NCI-H510A treated with DMSO at 0.1 percent for 48 hours (cell line): ENCODE data around the gene ZC4H2.
"Not testable (repeated sequence)": the region's sequence is repeated elsewhere in the genome, so short reads cannot be mapped to it uniquely, and the experiment has no call there.

Experiments used
- DNase-seq: peaks from one replicate; lab custom pipeline; 2025; lab: John Stamatoyannopoulos, UW

Gene ZC4H2

DNA sequence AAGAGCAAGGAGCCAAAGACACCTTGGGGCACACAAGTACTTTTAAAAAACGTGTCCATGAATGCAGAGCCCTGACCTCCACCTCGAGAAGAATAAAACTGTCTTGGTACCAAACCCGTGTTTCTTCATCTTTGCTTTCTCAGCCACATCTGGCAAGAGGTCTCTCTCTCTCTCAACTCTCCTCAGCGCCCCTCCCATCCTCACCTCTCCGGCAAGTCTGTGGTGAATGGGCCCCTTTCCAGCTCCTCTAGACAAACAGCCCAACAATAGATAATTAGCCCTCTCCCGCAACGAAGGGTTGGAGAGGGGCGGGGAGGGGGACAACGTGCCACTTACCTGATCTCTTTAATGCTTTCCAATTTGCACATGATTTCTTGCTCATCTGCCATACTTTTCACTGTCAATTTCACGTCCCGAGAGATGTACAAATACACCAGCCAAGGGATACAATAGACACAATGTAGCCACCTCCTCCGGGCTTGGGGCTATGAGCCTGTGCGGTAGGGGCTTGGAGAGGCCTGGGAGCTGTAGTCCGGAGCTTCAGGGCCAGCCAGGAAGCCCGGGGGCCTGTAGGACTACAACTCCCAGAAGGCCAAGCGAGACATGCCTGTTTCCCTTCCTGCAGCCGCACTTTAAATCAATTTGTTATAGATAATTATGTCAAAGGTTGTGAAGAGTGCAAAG is at the start of gene ZC4H2:
Gene ZC4H2, minus strand, starts transcription at position 462 of the 684 bp plus-strand sequence. Its CDS starts 73 bp downstream, at position 389.
- peak; percentile 47 for DNase-seq

DNA sequence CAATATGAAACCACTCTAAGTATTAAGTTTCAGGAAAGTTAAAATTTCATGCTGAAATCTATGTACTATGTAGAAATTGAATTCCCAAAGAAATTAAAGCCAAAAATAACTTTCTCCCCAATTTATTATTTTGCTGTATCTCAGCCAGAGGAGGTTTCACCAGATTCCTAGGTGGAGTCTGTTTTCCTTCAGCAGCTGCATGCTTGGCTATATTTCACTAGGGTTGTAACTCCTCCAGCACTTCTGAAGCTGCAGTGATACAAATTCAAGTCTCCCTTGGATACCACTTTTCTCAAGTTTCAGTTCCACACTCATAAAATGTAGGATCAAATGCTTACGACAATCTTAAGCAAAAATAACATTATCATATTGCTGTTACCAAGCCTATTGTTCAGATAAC is 41.2 kb upstream of the ZC4H2 start:
- DNase-seq, result no peak

- DNase-seq, result no peak
Measured at GRCh38 chrX:65014230-65014629, 38.0 kb upstream of the ZC4H2 start.

GRCh38 chrX:65009459-65009858 is 33.2 kb upstream of the ZC4H2 start:
- DNase-seq, result no peak

DNA sequence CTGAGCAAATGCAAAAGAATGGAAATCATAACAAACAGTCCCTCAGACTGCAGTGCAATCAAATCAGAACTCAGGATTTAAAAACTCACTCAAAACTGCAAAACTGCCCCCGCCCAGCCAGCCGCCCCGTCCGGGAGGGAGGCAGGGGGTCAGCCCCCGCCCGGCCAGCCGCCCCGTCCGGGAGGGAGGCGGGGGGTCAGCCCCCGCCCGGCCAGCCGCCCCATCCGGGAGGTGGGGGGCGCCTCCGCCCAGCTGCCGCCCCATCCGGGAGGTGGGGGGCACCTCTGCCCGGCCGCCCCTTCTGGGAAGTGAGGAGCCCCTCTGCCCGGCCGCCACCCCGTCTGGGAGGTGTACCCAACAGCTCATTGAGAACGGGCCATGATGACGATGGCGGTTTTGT is 26.0 kb upstream of the ZC4H2 start:
- DNase-seq, result not testable (repeated sequence)

GRCh38 chrX:64996805-64997204 is 20.6 kb upstream of the ZC4H2 start:
- no peak for DNase-seq

GRCh38 chrX:64994131-64994798 is 18.0 kb upstream of the ZC4H2 start:
- DNase-seq, result no peak

DNA sequence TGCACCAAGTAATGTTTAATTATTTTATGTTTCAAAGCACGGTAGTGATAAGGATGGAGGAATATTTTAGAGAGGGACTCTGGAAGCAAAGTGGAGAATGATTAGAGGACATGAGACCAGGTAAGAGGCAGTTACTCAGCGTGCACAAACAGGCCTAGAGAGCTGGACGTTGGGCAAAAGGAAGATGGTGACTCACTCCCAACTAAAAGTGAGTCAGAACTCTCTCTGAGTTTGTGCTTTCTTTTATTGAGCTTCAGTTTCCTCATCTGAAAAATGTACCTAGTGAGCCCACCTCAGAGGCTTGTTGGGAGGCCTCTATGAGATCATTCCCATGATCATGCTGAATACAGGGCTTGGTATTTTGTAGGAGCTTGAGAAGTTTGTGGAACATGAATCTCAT is 1.6 kb upstream of the ZC4H2 start:
- DNase-seq, result no peak

- DNase-seq, result no peak
Measured at GRCh38 chrX:64977051-64977450, 801 bp upstream of the ZC4H2 start.

DNA sequence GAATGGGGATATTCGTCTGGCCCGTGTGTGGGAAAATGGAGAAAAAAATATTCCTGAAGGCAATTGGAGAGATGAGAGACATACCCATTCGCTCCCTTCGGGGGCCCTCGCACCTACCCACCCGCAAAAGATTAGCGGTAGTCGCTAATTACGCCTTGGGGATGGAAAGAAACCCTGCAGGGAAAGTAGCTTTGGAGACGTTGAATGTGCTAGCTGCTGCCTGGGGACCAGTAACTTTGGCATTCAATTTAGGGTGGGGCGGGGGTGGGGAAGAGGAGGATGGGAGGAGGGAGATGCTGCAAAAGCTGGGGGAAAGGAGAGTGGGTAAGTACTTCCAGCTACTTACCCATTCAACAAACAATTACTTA is 407 bp upstream of the ZC4H2 start:
- no peak for DNase-seq

DNA sequence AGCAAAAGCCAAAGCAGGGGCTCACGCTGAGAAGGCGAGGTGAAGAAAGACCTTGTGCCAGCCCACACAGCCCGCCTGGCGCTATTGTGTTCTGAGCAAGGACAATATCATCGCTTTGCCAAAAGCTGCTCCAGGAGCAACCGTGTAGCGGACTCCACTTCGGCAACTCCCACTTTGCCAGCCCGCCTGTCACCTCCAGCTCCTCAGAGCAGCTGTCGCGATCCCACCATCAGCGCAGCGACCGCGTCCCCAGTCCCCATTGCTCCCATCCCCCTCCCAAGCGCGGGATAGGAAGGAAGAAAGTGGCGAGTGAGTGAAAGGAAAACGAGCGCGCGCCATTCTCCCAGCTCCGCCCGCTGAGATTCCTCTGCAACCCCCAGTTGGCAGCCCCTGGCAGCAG is 759 bp downstream of the ZC4H2 start:
- peak; percentile 8 for DNase-seq

DNA sequence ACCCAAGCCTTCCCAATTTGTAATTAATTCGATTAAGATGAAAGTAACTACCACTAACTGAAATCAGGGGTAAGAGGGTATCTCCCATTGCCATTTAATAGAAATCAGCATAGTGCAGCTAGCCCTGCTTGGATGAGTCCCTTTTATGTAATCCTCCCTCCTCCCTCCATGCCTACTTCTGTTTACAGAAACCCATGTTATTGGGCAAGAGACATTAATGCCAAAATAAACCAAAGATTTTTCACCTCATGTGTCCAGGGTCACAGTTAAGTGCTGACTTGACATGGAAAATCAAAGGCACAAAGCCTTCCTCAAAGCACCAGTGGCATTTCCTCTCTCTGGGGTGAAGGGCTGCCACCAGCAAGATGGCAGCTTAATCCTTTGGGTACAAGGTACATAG is 50.8 kb downstream of the ZC4H2 start:
- DNase-seq, result no peak

DNA sequence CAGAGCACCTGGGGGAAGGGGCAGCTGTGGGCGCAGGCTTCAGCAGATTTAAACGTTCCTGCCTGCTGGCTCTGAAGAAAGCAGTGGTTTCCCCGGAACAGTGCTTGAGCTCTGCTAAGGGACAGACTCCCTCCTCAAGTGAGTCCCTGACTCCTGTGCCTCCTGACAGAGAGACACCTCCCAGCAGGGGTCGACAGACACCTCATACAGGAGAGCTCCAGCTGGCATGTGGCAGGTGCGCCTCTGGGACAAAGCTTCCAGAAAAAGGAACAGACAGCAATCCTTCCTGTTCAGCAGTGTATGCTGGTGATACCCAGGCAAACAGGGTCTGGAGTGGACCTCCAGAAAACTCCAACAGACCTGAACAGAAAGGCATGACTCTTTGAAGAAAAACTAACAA is 68.1 kb downstream of the ZC4H2 start:
- DNase-seq, result no peak

DNA sequence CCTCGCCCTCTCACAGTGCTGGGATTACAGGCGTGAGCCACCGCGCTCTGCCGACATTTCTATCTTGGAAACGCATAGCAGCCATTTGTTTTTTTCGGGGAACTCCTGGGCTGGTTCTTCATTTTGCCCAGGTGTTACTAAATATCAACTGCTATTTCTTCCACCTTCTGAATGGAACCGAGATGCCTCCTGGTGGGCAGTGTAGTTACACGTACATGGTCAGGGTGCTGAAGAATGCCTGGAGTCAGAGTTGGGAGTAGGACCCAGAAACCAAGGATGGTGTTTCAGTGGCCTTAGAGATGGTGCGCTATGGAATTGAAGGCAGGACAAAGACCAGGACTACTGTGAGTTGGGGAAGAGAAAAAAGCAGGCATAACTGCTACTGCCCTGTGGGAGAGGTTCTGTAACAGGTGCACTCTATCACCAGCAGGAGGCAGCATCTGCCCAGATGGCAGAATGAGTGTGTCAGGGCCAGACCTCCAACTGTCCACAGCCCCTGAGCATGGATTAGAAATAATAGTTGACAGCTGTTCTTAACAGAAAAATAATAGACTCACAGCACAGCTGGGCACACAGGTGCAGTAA is 81.7 kb downstream of the ZC4H2 start:
- DNase-seq, result no peak

DNA sequence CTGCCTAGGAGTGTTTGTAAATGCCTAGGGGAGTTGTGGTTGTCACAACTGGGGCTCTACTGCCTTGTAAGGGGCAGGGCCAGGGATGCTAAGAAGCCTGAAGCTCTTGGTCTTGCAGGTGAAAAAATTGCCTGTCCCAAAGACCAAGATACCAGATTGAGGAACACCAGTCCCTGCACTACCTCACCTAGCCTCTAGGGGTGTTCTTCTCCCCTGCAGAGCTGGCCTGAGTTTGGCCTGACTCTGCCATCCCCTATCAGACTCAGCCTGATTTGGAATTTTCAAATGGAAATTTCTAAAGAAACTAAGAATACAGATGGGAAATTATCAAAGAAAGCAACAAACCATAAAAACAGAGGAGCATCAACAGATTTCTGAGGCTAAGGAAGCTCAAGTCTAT is 90.4 kb downstream of the ZC4H2 start:
- no peak for DNase-seq

DNA sequence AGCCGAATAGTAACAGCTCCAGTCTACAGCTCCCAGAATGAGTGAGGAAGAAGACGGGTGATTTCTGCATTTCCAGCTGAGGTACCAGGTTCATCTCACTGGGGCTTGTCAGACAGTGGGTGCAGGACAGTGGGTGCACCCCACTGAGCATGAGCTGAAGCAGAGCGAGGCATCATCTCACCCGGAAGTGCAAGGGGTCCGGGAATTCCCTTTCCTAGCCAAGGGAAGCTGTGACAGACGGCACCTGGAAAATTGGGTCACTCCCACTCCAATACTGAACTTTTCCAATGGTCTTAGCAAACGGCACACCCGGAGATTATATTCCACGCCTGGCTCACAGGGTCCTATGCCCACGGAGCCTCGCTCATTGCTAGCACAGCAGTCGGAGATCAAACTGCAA is 97.5 kb downstream of the ZC4H2 start:
- not testable (repeated sequence) for DNase-seq

GRCh38 chrX:64867217-64867616 is 109.0 kb downstream of the ZC4H2 start:
- DNase-seq, result no peak
